Tibial nerve (tissue), 4 donors: Measurements from ENCODE around the gene RAB8B. TPM values are rescaled to one million over a fixed set of nuclear protein-coding genes. Genes with fewer than 3 reads are reported as not detected.

ENCODE experiments used
- DNase-seq, 2 donors: peaks; one replicate each; pipeline ENCODE4 v3.0.0-alpha.2; 2019; ENCODE audit warnings: low spot score in 2 of 2
- H3K27ac ChIP-seq, 4 donors: fragments of 200-600 bp; sonication (generic) in 3 of 4; one replicate each; pipeline ENCODE4 v1.5.1; 2017 to 2019; ENCODE audit warnings: mild to moderate bottlenecking in 1 of 4
- H3K27me3 ChIP-seq, 2 donors: fragments of 200-600 bp; sonication (generic) in 1 of 2; one replicate each; pipeline versions ENCODE4 v1.5.1 to v1.6.0; 2017 to 2019
- H3K36me3 ChIP-seq, 3 donors: fragments of 200-600 bp; sonication (generic); one replicate each; pipeline ENCODE4 v1.5.1; 2018 to 2019
- H3K4me1 ChIP-seq, 4 donors: fragments of 200-600 bp; sonication (generic) in 3 of 4; one replicate each; pipeline ENCODE4 v1.5.1; 2017 to 2019
- H3K4me3 ChIP-seq, 4 donors: fragments of 200-600 bp; sonication (generic) in 3 of 4; one replicate each; pipeline ENCODE4 v1.5.1; 2017 to 2019; ENCODE audit warnings: mild to moderate bottlenecking in 1 of 4, moderate library complexity in 1 of 4
- H3K9me3 ChIP-seq, 4 donors: fragments of 200-600 bp; sonication (generic) in 3 of 4; one replicate each; pipeline ENCODE4 v1.5.1; 2017 to 2019
- EP300 ChIP-seq, 2 donors: sonication (generic); formaldehyde crosslinking; IDR thresholded peaks; one replicate each; pipeline ENCODE4 v1.6.1; 2017; ENCODE audit warnings: antibody characterized with exemption in 2 of 2, mild to moderate bottlenecking in 1 of 2
- POLR2A ChIP-seq, 2 donors: fragments of 450-650 bp; IDR thresholded peaks; one replicate each; pipeline ENCODE4 v1.6.1; 2017; ENCODE audit warnings: antibody characterized with exemption in 2 of 2, mild to moderate bottlenecking in 2 of 2, moderate library complexity in 2 of 2
- WGBS, 2 donors: methylation state at CpG; one replicate each; pipeline ENCODE4 v1.1.5; 2018; 5-methylcytosine and 5-hydroxymethylcytosine counted together
- total RNA-seq, 4 donors: library from RNA; depleted of rRNA; stranded (reverse); fragments of >200 nt; gene quantifications; one replicate each; pipeline ENCODE4 v1.1.0, GENCODE V29; 2016
- TF ChIP-seq, protein P1 (sequence below), 5 experiments: fragments of 200-600 bp in 3 of 5; fragments of 450-650 bp in 2 of 5; sonication (generic) in 3 of 5; IDR thresholded peaks; one replicate each; pipeline ENCODE4 v1.5.1; 2016 to 2019; ENCODE audit warnings: antibody characterized with exemption in 5 of 5, mild to moderate bottlenecking in 3 of 5, moderate library complexity in 2 of 5

RAB8B gene
- total RNA-seq, 4 donors from 2014 or later = 32.9 to 45.0 (median 42.5) TPM

GRCh38 chr15:63256433-63257274 is 67.2 kb downstream of the RAB8B start:
- TF ChIP-seq POLR2A (IDR thresholded peaks at IDR 0.05) (no peak), EP300 (IDR thresholded peaks at IDR 0.05) (no peak)
- TF ChIP-seq, protein P1, sequence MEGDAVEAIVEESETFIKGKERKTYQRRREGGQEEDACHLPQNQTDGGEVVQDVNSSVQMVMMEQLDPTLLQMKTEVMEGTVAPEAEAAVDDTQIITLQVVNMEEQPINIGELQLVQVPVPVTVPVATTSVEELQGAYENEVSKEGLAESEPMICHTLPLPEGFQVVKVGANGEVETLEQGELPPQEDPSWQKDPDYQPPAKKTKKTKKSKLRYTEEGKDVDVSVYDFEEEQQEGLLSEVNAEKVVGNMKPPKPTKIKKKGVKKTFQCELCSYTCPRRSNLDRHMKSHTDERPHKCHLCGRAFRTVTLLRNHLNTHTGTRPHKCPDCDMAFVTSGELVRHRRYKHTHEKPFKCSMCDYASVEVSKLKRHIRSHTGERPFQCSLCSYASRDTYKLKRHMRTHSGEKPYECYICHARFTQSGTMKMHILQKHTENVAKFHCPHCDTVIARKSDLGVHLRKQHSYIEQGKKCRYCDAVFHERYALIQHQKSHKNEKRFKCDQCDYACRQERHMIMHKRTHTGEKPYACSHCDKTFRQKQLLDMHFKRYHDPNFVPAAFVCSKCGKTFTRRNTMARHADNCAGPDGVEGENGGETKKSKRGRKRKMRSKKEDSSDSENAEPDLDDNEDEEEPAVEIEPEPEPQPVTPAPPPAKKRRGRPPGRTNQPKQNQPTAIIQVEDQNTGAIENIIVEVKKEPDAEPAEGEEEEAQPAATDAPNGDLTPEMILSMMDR (IDR thresholded peaks at IDR 0.05) = no peak
- H3K27me3 ChIP-seq = no peaks in the 10 kb centered on the region
- H3K27ac ChIP-seq = peak overlapping the region in 2 of 4 donors; percentile 65 to 67
- H3K4me3 ChIP-seq = no peak overlapping the region
- no peaks in the 10 kb centered on the region for H3K9me3 ChIP-seq
- H3K4me1 ChIP-seq = peaks cover 0 to 27% (median 10%) of the 10 kb centered on the region in 4 donors
- 24 to 35% methylated on average over 5 of the region's 5 CpGs for WGBS, 2 donors
- H3K36me3 ChIP-seq = peaks cover 0 to 47% (median 11%) of the 10 kb centered on the region in 3 donors
- DNase-seq = no peak

DNA sequence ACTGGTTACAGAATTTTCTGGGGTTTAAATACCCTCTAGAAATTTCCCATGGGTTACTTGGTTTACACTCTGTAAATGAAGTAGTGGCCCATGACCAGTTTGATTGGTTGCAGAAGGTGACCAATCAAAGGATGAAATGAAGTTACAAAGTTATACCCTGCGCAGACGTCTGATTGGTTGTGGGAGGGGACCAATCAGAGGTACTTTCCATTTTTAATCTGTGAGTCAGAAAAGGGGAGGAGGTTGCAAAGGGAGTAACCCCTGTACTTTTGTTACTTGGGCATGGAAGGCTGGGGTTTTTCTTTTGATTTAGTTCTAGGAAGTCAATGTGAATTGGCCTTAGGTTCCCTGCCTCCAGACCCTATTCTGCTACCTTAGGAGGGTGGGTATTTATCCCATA is 69.3 kb downstream of the RAB8B start:
- no peak for TF ChIP-seq POLR2A (IDR thresholded peaks at IDR 0.05)
- TF ChIP-seq EP300 (IDR thresholded peaks at IDR 0.05) = no peak
- TF ChIP-seq, protein P1 (IDR thresholded peaks at IDR 0.05) = no peak
- WGBS, 2 donors = 94 to 97% methylated on average over 2 of the region's 2 CpGs
- H3K36me3 ChIP-seq = peaks cover 0 to 47% (median 11%) of the 10 kb centered on the region in 3 donors

GRCh38 chr15:63260791-63261190 is 71.4 kb downstream of the RAB8B start:
- Histone ChIP-seq H3K27ac (no peak overlapping the region), H3K36me3 (peaks cover 0 to 64% (median 11%) of the 10 kb centered on the region in 3 donors), H3K4me1 (peaks cover 0 to 20% (median 10%) of the 10 kb centered on the region in 4 donors), H3K9me3 (no peaks in the 10 kb centered on the region), H3K4me3 (no peak overlapping the region), H3K27me3 (no peaks in the 10 kb centered on the region)
- TF ChIP-seq EP300 (IDR thresholded peaks at IDR 0.05) = no peak
- TF ChIP-seq, protein P1 (IDR thresholded peaks at IDR 0.05) = no peak
- TF ChIP-seq POLR2A (IDR thresholded peaks at IDR 0.05) = no peak
- DNase-seq = no peak
- 70 to 72% methylated on average over 5 of the region's 5 CpGs for WGBS, 2 donors

More for the DNA sequence above, 69.3 kb downstream of the RAB8B start:
- no peak for DNase-seq
- Histone ChIP-seq H3K4me1 (peaks cover 0 to 27% (median 10%) of the 10 kb centered on the region in 4 donors), H3K9me3 (no peaks in the 10 kb centered on the region), H3K27me3 (no peaks in the 10 kb centered on the region), H3K4me3 (no peak overlapping the region), H3K27ac (no peak overlapping the region)

GRCh38 chr15:63261311-63261710 is 71.9 kb downstream of the RAB8B start:
- Histone ChIP-seq H3K9me3 (no peaks in the 10 kb centered on the region), H3K4me3 (no peak overlapping the region), H3K36me3 (peaks cover 0 to 65% (median 11%) of the 10 kb centered on the region in 3 donors), H3K27me3 (no peaks in the 10 kb centered on the region), H3K4me1 (peaks cover 0 to 14% (median 8%) of the 10 kb centered on the region in 4 donors), H3K27ac (no peak overlapping the region)
- TF ChIP-seq EP300 (IDR thresholded peaks at IDR 0.05) (no peak), POLR2A (IDR thresholded peaks at IDR 0.05) (no peak)
- TF ChIP-seq, protein P1 (IDR thresholded peaks at IDR 0.05) = no peak
- no peak for DNase-seq

DNA sequence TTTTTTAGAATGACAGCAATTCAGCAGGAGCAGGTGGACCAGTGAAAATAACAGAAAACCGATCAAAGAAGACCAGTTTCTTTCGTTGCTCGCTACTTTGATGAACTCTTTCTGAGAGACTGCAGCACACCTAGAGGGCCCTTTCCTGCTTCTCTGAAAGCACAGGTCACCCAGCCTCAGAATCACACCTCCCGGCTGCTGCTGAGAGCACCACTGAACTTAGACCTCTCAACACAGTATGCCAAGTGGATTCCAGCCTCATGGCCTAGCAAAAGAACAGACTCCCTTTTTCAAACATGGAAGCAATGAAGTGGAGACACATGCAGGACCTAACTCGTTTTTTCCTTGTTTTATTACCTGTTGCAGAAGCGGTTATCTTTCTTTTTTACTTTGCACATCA is 74.1 kb downstream of the RAB8B start:
- Histone ChIP-seq H3K4me3 (no peak overlapping the region), H3K9me3 (no peaks in the 10 kb centered on the region), H3K36me3 (peaks cover 0 to 71% (median 11%) of the 10 kb centered on the region in 3 donors), H3K4me1 (no peaks in the 10 kb centered on the region), H3K27ac (no peak overlapping the region), H3K27me3 (no peaks in the 10 kb centered on the region)
- WGBS, 2 donors = 88% methylated on average over 6 of the region's 6 CpGs
- DNase-seq = no peak
- TF ChIP-seq, protein P1 (IDR thresholded peaks at IDR 0.05) = no peak
- TF ChIP-seq EP300 (IDR thresholded peaks at IDR 0.05) (no peak), POLR2A (IDR thresholded peaks at IDR 0.05) (no peak)
